Neural cell (in vitro differentiated cells): ENCODE data around the gene ACVRL1. TPM values are rescaled to one million over a fixed set of nuclear protein-coding genes. Genes with fewer than 3 reads are reported as not detected.

ENCODE experiments used
- H2AFZ ChIP-seq: fragments of 200-600, 300-800 bp; sonication (generic), shearing (Covaris generic); 2 replicates; pipeline ENCODE4 v1.6.0; 2014; ENCODE audit warnings: low read depth, mild to moderate bottlenecking, antibody characterized with exemption, low read length, moderate library complexity
- H3F3A ChIP-seq: fragments of 200-600 bp; shearing (Covaris generic); 2 replicates; pipeline ENCODE4 v1.6.1; 2016; ENCODE audit warnings: mild to moderate bottlenecking, moderate library complexity, mixed read lengths, antibody characterized with exemption, low read length; ENCODE audit not compliant: insufficient read depth, poor library complexity, severe bottlenecking
- H3K27ac ChIP-seq: fragments of 200-600, 300-800 bp; sonication (generic), shearing (Covaris generic); 2 replicates; pipeline ENCODE4 v1.5.1; 2014; ENCODE audit warnings: mild to moderate bottlenecking, low read length, moderate library complexity
- H3K27me3 ChIP-seq: fragments of 300-800, 200-600 bp; sonication (generic), shearing (Covaris generic); 2 replicates; pipeline ENCODE4 v1.6.0; 2014; ENCODE audit warnings: mild to moderate bottlenecking, low read depth, low read length, moderate library complexity; ENCODE audit not compliant: insufficient read depth
- H3K36me3 ChIP-seq: fragments of 300-800, 200-600 bp; sonication (generic), shearing (Covaris generic); 2 replicates; pipeline ENCODE4 v1.5.1; 2014; ENCODE audit warnings: mild to moderate bottlenecking, antibody characterized with exemption, low read length, moderate library complexity; ENCODE audit not compliant: insufficient read depth
- H3K4me2 ChIP-seq: fragments of 300-800, 200-600 bp; sonication (generic), shearing (Covaris generic); 2 replicates; pipeline ENCODE4 v1.6.0; 2014; ENCODE audit warnings: mild to moderate bottlenecking, low read length
- H3K4me3 ChIP-seq: fragments of 300-800, 200-600 bp; sonication (generic), shearing (Covaris generic); 2 replicates; pipeline ENCODE4 v1.5.1; 2014; ENCODE audit warnings: mild to moderate bottlenecking, low read length, moderate library complexity
- H3K79me2 ChIP-seq: fragments of 200-600 bp; shearing (Covaris generic); replicated peaks from 2 replicates; pipeline ENCODE4 v1.6.0; 2014; ENCODE audit warnings: mild to moderate bottlenecking, low read length, moderate library complexity; ENCODE audit not compliant: insufficient read depth
- H3K9ac ChIP-seq: fragments of 300-800, 200-600 bp; sonication (generic), shearing (Covaris generic); 2 replicates; pipeline ENCODE4 v1.6.1; 2016; ENCODE audit warnings: mild to moderate bottlenecking, low read length, mixed read lengths
- H3K9me2 ChIP-seq: fragments of 200-600 bp; shearing (Covaris generic); 2 replicates; pipeline ENCODE4 v1.6.1; 2016; ENCODE audit warnings: mild to moderate bottlenecking, low read length, mixed read lengths; ENCODE audit not compliant: insufficient read depth
- H3K9me3 ChIP-seq: fragments of 200-600, 300-800 bp; sonication (generic), shearing (Covaris generic); 2 replicates; pipeline ENCODE4 v1.6.1; 2016; ENCODE audit warnings: mild to moderate bottlenecking, mixed run types, low read length, moderate library complexity, mixed read lengths
- H4K20me1 ChIP-seq: fragments of 200-600 bp; shearing (Covaris generic); 2 replicates; pipeline ENCODE4 v1.6.1; 2016; ENCODE audit warnings: mild to moderate bottlenecking, mixed run types; ENCODE audit not compliant: insufficient read depth
- CTCF ChIP-seq: fragments of 450-650 bp; IDR thresholded peaks from 2 replicates; pipeline ENCODE4 v1.5.1; 2014; ENCODE audit warnings: antibody characterized with exemption, mild to moderate bottlenecking, moderate library complexity; ENCODE audit not compliant: poor library complexity, severe bottlenecking
- EP300 ChIP-seq: fragments of 450-650 bp; conservative IDR thresholded peaks from 2 replicates; pipeline ENCODE4 v1.6.1; 2014; ENCODE audit warnings: antibody characterized with exemption, mild to moderate bottlenecking, moderate library complexity; ENCODE audit not compliant: poor library complexity, severe bottlenecking
- EZH2 ChIP-seq: fragments of 200-600, 300-800 bp; shearing (Covaris generic), sonication (generic); IDR thresholded peaks from 2 replicates; pipeline ENCODE4 v1.6.1; 2014; ENCODE audit warnings: antibody characterized with exemption, low read length, borderline replicate concordance, mild to moderate bottlenecking; ENCODE audit not compliant: insufficient read depth, poor library complexity, severe bottlenecking
- MXI1 ChIP-seq: fragments of 450-650 bp; conservative IDR thresholded peaks from 2 replicates; pipeline ENCODE4 v1.6.1; 2014; ENCODE audit warnings: antibody characterized with exemption, mild to moderate bottlenecking; ENCODE audit not compliant: poor library complexity, severe bottlenecking
- POLR2AphosphoS5 ChIP-seq: IDR thresholded peaks from 2 replicates; pipeline ENCODE4 v1.6.1; 2012
- RAD21 ChIP-seq: fragments of 450-650 bp; conservative IDR thresholded peaks from 2 replicates; pipeline ENCODE4 v1.6.1; 2014; ENCODE audit warnings: antibody characterized with exemption, mild to moderate bottlenecking, moderate library complexity
- REST ChIP-seq: IDR thresholded peaks from 2 replicates; pipeline ENCODE4 v1.6.1; 2012; ENCODE audit warnings: borderline replicate concordance
- SMC3 ChIP-seq: fragments of 450-650 bp; conservative IDR thresholded peaks from 2 replicates; pipeline ENCODE4 v1.6.1; 2014; ENCODE audit warnings: antibody characterized with exemption, mild to moderate bottlenecking, moderate library complexity; ENCODE audit not compliant: poor library complexity
- TAF1 ChIP-seq: IDR thresholded peaks from 2 replicates; pipeline ENCODE4 v1.6.1; 2012; ENCODE audit warnings: low read depth
- polyA plus RNA-seq: library from polyadenylated mRNA; depleted of rRNA; stranded (reverse); fragments of >200 nt; gene quantifications from 2 replicates; pipeline ENCODE4 v1.2.3, GENCODE V29; 2014

The ACVRL1 gene
- polyA plus RNA-seq, 1 donor from 2014 or later, result not detected

- H2AFZ ChIP-seq, result no peak overlapping the region
- H3F3A ChIP-seq, result no peaks in the 10 kb centered on the region
- no peaks in the 10 kb centered on the region for H3K79me2 ChIP-seq
- H3K4me2 ChIP-seq, result no peak overlapping the region
- no peak overlapping the region for H3K9ac ChIP-seq
- no peaks in the 10 kb centered on the region for H3K9me2 ChIP-seq
- H3K36me3 ChIP-seq, result no peaks in the 10 kb centered on the region
- H3K4me3 ChIP-seq, result no peak overlapping the region
- H3K9me3 ChIP-seq, result no peaks in the 10 kb centered on the region
- H4K20me1 ChIP-seq, result no peaks in the 10 kb centered on the region
- H3K27me3 ChIP-seq, result no peaks in the 10 kb centered on the region
- no peak overlapping the region for H3K27ac ChIP-seq
- no peak for TF ChIP-seq CTCF
- TF ChIP-seq EP300, result no peak
- TF ChIP-seq SMC3, result no peak
- no peak for TF ChIP-seq POLR2AphosphoS5
- no peak for TF ChIP-seq MXI1
- no peak for TF ChIP-seq EZH2
- no peak for TF ChIP-seq TAF1
- TF ChIP-seq REST, result no peak
- no peak for TF ChIP-seq RAD21
These were observed 18.7 kb upstream of the ACVRL1 start for GRCh38 chr12:51888316-51889215.

- H2AFZ ChIP-seq, result no peak overlapping the region
- no peaks in the 10 kb centered on the region for H3K27me3 ChIP-seq
- H3K27ac ChIP-seq, result no peak overlapping the region
- no peak overlapping the region for H3K4me3 ChIP-seq
- H4K20me1 ChIP-seq, result no peaks in the 10 kb centered on the region
- no peaks in the 10 kb centered on the region for H3K9me2 ChIP-seq
- H3K9ac ChIP-seq, result no peak overlapping the region
- H3K9me3 ChIP-seq, result no peaks in the 10 kb centered on the region
- H3K79me2 ChIP-seq, result no peaks in the 10 kb centered on the region
- no peak overlapping the region for H3K4me2 ChIP-seq
- no peaks in the 10 kb centered on the region for H3F3A ChIP-seq
- no peak for TF ChIP-seq EP300
- TF ChIP-seq TAF1, result no peak
- TF ChIP-seq RAD21, result no peak
- no peak for TF ChIP-seq CTCF
- TF ChIP-seq REST, result no peak
- TF ChIP-seq SMC3, result no peak
- TF ChIP-seq MXI1, result no peak
- TF ChIP-seq POLR2AphosphoS5, result no peak
- no peak for TF ChIP-seq EZH2
- H3K36me3 ChIP-seq, result no peaks in the 10 kb centered on the region
These were observed 17.8 kb upstream of the ACVRL1 start for GRCh38 chr12:51889216-51890132.
